Coronary artery (tissue), 2 donors: ENCODE data around the gene POPDC3.

ENCODE experiments used
- DNase-seq: peaks from one replicate; pipeline ENCODE4 v3.0.0-alpha.2; 2017; ENCODE audit warnings: low spot score
- H3K27ac ChIP-seq, 2 donors: fragments of 200-600 bp; sonication (generic); one replicate each; pipeline ENCODE4 v1.5.1; 2016 to 2019
- H3K4me3 ChIP-seq: fragments of 200-600 bp; sonication (generic); 2 replicates; pipeline ENCODE4 v1.5.1; 2016; ENCODE audit warnings: mild to moderate bottlenecking, moderate library complexity
- CTCF ChIP-seq: fragments of 200-600 bp; sonication (generic); IDR thresholded peaks from one replicate; pipeline ENCODE4 v1.5.1; 2019; ENCODE audit warnings: antibody characterized with exemption

The POPDC3 gene

GRCh38 chr6:105194591-105194990 lies 14.8 kb upstream of the POPDC3 start:
- TF ChIP-seq CTCF = no peak
- Histone ChIP-seq H3K27ac (no peak overlapping the region), H3K4me3 (no peak overlapping the region)
- DNase-seq = no peak

DNA sequence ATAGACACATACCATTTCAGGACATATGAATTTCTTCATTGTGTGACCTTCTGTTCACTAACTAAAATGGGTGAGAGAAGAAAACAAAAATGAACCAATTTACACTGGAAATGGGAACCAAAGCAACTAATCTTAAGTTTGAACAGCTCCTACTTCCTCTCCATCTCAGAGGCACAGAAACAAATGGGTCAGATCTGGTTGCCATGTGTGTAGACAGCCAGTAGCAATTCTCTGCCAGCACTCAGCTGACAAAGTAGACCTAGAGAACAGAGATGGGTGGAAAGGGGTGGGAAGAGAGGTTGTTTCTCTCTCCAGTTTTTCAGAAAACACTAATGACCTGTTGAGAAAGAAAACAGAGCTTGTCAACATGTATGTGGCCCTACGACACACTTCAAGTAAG lies 14.3 kb upstream of the POPDC3 start:
- no peak for DNase-seq
- Histone ChIP-seq H3K27ac (no peak overlapping the region), H3K4me3 (no peak overlapping the region)
- TF ChIP-seq CTCF = no peak

- Histone ChIP-seq H3K27ac (no peak overlapping the region), H3K4me3 (no peak overlapping the region)
- no peak for TF ChIP-seq CTCF
- no peak for DNase-seq
Measured at GRCh38 chr6:105193647-105194046, 13.8 kb upstream of the POPDC3 start.

DNA sequence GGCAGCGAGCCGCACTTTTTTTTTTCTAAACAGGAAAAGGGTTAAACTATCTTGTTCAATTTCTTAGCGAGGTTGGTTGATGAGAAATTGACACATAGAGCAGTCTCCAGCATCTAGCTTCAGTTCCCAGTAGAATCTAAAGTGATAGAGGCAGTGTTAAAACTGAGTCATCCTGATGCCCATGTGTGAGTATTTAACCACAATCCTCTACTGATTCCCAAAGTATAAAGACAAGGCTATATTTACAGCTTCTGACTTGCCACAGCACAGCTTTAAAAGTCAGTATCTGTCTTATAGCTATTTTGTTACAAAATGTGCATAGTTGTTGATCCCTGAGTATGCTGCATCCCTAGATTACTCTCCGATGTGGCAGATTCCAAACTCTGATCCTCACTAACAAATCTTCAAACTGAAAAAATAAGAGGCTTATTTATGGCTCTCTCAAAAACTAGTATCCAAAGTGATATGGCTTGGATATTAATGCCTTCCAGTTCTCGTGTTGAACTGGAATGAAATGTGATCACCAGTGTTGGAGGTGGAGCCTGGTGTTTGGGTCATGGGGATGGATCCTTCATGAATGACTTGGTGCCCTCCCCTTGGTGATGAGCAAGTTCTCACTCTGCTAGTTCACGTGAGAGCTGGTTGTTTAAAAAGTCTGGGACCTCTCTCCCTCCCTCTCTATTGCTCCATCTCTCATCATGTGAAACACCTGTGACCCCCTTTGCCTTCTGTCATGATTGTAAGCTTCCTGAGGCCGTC lies 13.1 kb upstream of the POPDC3 start:
- Histone ChIP-seq H3K27ac (no peak overlapping the region), H3K4me3 (no peak overlapping the region)
- no peak for DNase-seq
- no peak for TF ChIP-seq CTCF

- no peak overlapping the region for H3K27ac ChIP-seq
- H3K4me3 ChIP-seq = no peak overlapping the region
- DNase-seq = no peak
- TF ChIP-seq CTCF = no peak
Measured at GRCh38 chr6:105191351-105191750, 11.5 kb upstream of the POPDC3 start.

DNA sequence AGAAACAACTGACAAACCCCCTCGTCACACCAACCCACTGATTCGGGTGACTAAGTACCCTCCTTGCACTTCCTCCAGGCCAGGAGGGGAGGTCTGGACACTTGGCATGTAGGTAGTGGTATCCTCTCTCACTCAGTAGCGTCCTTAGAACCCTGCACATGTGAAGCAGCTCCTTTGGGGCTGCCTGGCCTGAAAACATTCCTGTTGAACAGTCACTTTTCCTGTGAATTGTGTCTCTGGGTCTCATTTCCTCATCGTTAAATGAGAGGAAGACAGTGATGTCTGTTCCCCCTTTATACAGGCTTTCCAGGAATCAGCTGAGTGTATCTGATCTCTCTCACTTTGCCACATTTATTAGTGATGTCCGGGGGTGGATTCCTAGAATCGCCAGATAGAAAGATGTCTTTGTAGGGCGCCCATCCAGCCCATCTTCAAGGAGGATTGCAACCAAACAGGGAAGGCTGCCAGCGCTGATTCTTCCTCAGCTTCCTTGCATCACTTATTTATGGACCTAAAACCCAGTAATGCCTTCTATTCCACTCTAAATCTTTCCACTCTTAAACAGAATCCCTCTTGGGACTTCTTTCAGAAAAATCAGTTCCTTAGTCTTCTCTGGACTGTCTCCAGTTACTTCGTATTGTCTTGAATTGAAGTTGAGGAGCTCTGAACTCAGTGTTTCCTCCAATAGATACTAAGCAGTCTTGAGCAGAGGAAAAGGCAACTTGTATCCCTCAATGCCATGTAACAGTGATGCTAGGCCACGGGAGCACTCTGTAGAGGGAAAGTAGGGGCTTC lies 9.4 kb upstream of the POPDC3 start:
- Histone ChIP-seq H3K4me3 (no peak overlapping the region), H3K27ac (no peak overlapping the region)
- no peak for TF ChIP-seq CTCF
- no peak for DNase-seq

- no peak for TF ChIP-seq CTCF
Measured at GRCh38 chr6:105188251-105188650, 8.4 kb upstream of the POPDC3 start.

More at GRCh38 chr6:105188251-105188650, 8.4 kb upstream of the POPDC3 start:
- no peak for DNase-seq
- H3K4me3 ChIP-seq = no peak overlapping the region
- no peak overlapping the region for H3K27ac ChIP-seq
